ENCODE data around the gene RPUSD1.
"Not testable (repeated sequence)": the region's sequence is repeated elsewhere in the genome, so short reads cannot be mapped to it uniquely, and the experiment has no call there.

RPUSD1 gene, protein sequence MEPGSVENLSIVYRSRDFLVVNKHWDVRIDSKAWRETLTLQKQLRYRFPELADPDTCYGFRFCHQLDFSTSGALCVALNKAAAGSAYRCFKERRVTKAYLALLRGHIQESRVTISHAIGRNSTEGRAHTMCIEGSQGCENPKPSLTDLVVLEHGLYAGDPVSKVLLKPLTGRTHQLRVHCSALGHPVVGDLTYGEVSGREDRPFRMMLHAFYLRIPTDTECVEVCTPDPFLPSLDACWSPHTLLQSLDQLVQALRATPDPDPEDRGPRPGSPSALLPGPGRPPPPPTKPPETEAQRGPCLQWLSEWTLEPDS

DNA sequence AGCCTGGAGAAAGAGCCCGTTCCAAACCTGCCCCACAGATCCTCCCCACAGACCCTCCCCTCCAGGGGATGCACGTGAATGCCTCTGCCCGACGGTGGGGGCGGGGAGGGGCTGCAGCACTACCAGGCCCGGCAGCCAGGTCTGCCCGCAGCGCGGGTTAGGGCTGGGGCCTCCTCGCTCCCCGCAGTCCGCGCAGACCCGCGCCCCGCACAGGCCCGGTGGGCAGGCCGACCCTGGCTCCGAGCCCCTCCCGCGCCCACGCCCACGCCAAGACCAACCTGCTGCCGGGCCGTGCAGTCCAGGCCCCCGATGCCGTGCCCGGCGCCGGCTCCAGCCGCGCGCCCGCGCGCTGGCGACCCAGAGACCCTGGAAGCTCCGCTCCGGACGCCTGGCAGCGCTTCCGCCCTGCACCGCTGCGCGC lies at the start of gene RPUSD1:
RPUSD1 (minus strand) TSS at position 404 of the 421 bp plus-strand sequence. CDS start 644 bp downstream, outside the sequence.
- DNase-seq (ENCODE audit: low read depth in 1 of 2, low spot score in 1 of 2) = no peak

- DNase-seq (ENCODE audit: low read depth in 1 of 2, low spot score in 1 of 2) = not testable (repeated sequence)
These were observed 48.6 kb upstream of the RPUSD1 start for GRCh38 chr16:836822-837221.

DNA sequence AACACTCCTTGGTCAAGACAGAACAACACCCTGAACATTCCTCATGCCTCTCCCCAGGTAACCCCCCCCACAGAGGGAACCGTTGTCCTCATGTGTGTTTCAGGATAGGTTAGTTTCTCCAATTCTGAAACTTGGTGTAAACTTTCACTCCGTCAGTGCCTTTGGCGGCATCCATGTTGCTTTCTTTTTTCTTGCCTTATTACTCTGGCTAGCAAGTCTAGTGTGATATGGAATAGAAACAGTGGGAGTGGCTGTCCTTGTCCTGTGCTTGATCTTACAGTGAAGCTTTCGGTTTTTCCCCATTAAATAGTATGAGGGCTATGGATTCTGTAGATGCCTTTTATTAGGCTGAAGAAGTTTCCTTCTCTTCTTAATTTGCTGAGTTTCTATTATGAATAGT lies 48.0 kb upstream of the RPUSD1 start:
- DNase-seq (ENCODE audit: low read depth in 1 of 2, low spot score in 1 of 2) = no peak

GRCh38 chr16:835373-835772 lies 47.2 kb upstream of the RPUSD1 start:
- DNase-seq (ENCODE audit: low read depth in 1 of 2, low spot score in 1 of 2) = no peak

DNA sequence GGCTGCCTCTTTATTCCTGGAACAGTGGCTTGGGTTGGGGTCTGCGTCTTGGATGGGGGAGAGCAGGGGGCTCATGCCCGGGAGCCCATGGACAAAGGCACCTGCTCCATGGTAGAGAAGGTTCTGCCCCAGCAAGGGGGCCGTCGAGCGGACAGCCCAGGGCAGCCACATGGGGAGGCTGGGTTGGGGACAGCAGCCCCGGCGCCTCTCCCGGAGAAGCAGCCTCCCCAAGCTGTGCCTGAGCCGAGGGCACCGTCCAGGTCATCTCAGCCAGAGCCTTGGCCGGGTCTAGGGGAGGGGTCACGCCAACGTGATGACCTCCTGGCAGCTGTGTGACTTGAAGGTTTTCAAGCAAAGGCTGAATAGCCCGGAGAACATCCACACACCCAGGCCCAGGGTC lies 45.2 kb upstream of the RPUSD1 start:
- no peak for DNase-seq (ENCODE audit: low read depth in 1 of 2, low spot score in 1 of 2)

- no peak for DNase-seq (ENCODE audit: low read depth in 1 of 2, low spot score in 1 of 2)
These were observed 44.6 kb upstream of the RPUSD1 start for GRCh38 chr16:832652-833336.

GRCh38 chr16:831571-832413 lies 43.6 kb upstream of the RPUSD1 start:
- DNase-seq (ENCODE audit: low read depth in 1 of 2, low spot score in 1 of 2) = no peak

GRCh38 chr16:830871-831570 lies 42.8 kb upstream of the RPUSD1 start:
- no peak for DNase-seq (ENCODE audit: low read depth in 1 of 2, low spot score in 1 of 2)

- DNase-seq (ENCODE audit: low read depth in 1 of 2, low spot score in 1 of 2) = no peak
These were observed 42.1 kb upstream of the RPUSD1 start for GRCh38 chr16:830107-830870.

- no peak for DNase-seq (ENCODE audit: low read depth in 1 of 2, low spot score in 1 of 2)
These were observed 40.7 kb upstream of the RPUSD1 start for GRCh38 chr16:828891-829290.

- DNase-seq (ENCODE audit: low read depth in 1 of 2, low spot score in 1 of 2) = no peak
These were observed 39.3 kb upstream of the RPUSD1 start for GRCh38 chr16:827513-827912.

GRCh38 chr16:825341-826061 lies 37.3 kb upstream of the RPUSD1 start:
- no peak for DNase-seq (ENCODE audit: low read depth in 1 of 2, low spot score in 1 of 2)

DNA sequence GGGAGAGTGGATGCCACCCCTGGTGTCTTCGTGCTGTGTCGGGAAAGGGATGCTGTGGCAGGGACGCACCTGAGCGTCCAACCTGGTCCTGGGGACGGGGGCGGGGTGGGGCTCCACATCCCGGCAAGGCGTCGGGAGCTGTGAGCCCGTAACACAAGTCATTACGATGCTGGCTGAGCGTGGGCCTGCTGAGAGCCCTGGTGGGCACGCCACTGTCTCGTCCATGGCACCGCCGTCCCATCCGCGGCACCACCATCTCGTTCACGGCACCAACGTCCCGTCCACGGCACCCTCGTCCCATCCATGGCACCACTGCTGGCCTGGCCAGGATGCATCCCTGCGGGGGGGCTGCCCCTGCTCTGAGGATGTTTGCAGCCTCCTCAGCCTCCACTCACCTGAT lies 36.4 kb upstream of the RPUSD1 start:
- DNase-seq (ENCODE audit: low read depth in 1 of 2, low spot score in 1 of 2) = no peak

- no peak for DNase-seq (ENCODE audit: low read depth in 1 of 2, low spot score in 1 of 2)
These were observed 36.0 kb upstream of the RPUSD1 start for GRCh38 chr16:824194-824593.

DNA sequence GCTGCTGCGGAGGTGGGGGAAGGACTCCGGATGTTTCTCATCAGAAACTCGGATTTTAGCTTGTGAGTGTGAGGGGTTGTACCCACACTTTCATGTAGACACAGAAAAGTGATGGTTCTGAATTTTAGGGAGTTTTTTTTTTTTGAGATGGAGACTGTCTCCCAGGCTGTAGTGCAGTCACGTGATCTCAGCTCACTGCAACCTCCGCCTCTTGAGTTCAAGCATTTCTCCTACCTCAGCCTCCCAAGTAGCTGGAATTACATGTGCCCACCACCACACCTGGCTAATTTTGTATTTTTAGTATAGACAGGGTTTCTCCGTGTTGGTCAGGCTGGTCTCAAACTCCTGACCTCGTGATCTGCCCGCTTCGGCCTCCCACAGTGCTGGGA lies 34.7 kb upstream of the RPUSD1 start:
- DNase-seq (ENCODE audit: low read depth in 1 of 2, low spot score in 1 of 2) = no peak

- no peak for DNase-seq (ENCODE audit: low read depth in 1 of 2, low spot score in 1 of 2)
These were observed 34.2 kb upstream of the RPUSD1 start for GRCh38 chr16:822174-822908.

- DNase-seq (ENCODE audit: low read depth in 1 of 2, low spot score in 1 of 2) = no peak
These were observed 33.6 kb upstream of the RPUSD1 start for GRCh38 chr16:821751-822150.

DNA sequence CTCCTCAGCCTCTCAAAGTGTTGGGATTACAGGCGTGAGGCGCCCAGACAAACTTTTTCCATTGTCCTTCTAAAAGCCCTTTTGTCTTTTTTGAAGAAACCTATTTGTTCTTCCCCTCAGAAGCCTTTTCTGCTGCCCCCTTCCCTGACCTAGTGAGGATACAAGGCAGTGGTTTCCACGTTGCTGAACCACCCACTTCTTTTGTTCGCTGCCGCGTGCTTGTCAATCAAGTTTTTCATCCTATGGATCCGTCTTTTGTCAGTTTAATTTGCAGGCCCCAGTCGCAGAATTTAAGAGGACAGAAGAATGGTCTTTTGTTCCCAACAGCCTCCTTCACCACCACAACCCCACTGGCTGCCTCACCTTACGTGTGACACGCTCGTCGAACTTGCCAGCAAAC lies 32.6 kb upstream of the RPUSD1 start:
- no peak for DNase-seq (ENCODE audit: low read depth in 1 of 2, low spot score in 1 of 2)

DNA sequence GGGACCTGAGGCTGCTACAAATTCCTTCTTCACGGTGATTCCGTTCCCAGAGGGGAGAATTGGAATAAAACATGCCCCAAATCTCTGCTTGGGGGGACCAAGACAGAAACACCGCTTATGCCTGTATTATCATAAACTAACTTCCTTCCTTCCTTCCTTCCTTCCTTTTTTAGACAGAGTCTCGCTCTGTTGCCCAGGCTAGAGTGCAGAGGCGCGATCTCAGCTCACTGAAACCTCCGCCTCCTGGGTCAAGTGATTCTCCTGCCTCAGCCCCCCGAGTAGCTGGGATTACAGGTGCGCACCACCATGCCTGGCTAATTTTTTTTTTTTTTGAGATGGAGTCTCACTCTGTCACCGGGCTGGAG lies 31.8 kb upstream of the RPUSD1 start:
- not testable (repeated sequence) for DNase-seq (ENCODE audit: low read depth in 1 of 2, low spot score in 1 of 2)

All from activated T-helper 1 cell treated with anti-CD3 and anti-CD28 coated beads, Interleukin-2, amount 50 U/mL, for 16 hours (primary cell).